ENCODE measurements around the gene ABCC8. TPM values are rescaled to one million over a fixed set of nuclear protein-coding genes. Genes with fewer than 3 reads are reported as not detected.

ABCC8 gene
- total and polyA plus RNA-seq, 2 experiments from 2014 or later: 2.0 to 3.4 TPM

GRCh38 chr11:17515443-17516176 is 39.0 kb upstream of the ABCC8 start:
- peaks cover 15% of the 10 kb centered on the region; the same call in 1 of the 2 replicates for H3K4me1 ChIP-seq (ENCODE audit: insufficient read depth)
- Mint-ChIP-seq H3K27me3 (ENCODE audit: insufficient read depth, low read depth, poor library complexity) (peaks cover 2% of the 10 kb centered on the region), H3K27ac (no peak overlapping the region)

More at GRCh38 chr11:17515443-17516176, 39.0 kb upstream of the ABCC8 start:
- ATAC-seq (no peak), DNase-seq (ENCODE audit: low spot score) (no peak)
- H4K20me1 ChIP-seq (replicated peaks; ENCODE audit: insufficient read depth): no peaks in the 10 kb centered on the region
- Mint-ChIP-seq H3K4me1 (peaks cover 29% of the 10 kb centered on the region), H3K4me3 (no peak overlapping the region), H3K9me3 (no peaks in the 10 kb centered on the region), H3K36me3 (ENCODE audit: low read depth) (no peaks in the 10 kb centered on the region; the same call in 2 of the 3 replicates)
- H3K27me3 ChIP-seq (ENCODE audit: insufficient read depth): no peaks in the 10 kb centered on the region
- TF ChIP-seq EZH2 (IDR thresholded peaks at IDR 0.05; ENCODE audit: low read depth, unreplicated experiment): no peak
- TF ChIP-seq NANOG (IDR thresholded peaks at IDR 0.05; ENCODE audit: borderline replicate concordance): no peak
- no peak for TF ChIP-seq POLR2AphosphoS5 (IDR thresholded peaks at IDR 0.05; ENCODE audit: low read depth)
- no peak for TF ChIP-seq CREB1 (CRISPR knock-in tag; IDR thresholded peaks at IDR 0.05; ENCODE audit: low read depth)
- no peak for TF ChIP-seq REST (IDR thresholded peaks at IDR 0.05; ENCODE audit: unreplicated experiment)
- TF ChIP-seq, protein P1, sequence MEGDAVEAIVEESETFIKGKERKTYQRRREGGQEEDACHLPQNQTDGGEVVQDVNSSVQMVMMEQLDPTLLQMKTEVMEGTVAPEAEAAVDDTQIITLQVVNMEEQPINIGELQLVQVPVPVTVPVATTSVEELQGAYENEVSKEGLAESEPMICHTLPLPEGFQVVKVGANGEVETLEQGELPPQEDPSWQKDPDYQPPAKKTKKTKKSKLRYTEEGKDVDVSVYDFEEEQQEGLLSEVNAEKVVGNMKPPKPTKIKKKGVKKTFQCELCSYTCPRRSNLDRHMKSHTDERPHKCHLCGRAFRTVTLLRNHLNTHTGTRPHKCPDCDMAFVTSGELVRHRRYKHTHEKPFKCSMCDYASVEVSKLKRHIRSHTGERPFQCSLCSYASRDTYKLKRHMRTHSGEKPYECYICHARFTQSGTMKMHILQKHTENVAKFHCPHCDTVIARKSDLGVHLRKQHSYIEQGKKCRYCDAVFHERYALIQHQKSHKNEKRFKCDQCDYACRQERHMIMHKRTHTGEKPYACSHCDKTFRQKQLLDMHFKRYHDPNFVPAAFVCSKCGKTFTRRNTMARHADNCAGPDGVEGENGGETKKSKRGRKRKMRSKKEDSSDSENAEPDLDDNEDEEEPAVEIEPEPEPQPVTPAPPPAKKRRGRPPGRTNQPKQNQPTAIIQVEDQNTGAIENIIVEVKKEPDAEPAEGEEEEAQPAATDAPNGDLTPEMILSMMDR (conservative IDR thresholded peaks at IDR 0.05; ENCODE audit: low read depth in 2 of 2): no peak
- no peak for TF ChIP-seq ETS1 (IDR thresholded peaks at IDR 0.05)
- TF ChIP-seq ZNF462 (CRISPR knock-in tag; IDR thresholded peaks at IDR 0.05): no peak
- TF ChIP-seq EZH2phosphoT487 (IDR thresholded peaks at IDR 0.05; ENCODE audit: unreplicated experiment): no peak
- TF ChIP-seq STAT1 (IDR thresholded peaks at IDR 0.05; ENCODE audit: unreplicated experiment): no peak
- no peak for TF ChIP-seq ZNF331 (CRISPR knock-in tag; IDR thresholded peaks at IDR 0.05; ENCODE audit: low read depth)
- no peak for TF ChIP-seq ZNF114 (CRISPR knock-in tag; IDR thresholded peaks at IDR 0.05)
- TF ChIP-seq JUNB (IDR thresholded peaks at IDR 0.05; ENCODE audit: unreplicated experiment): no peak
- H3K27ac ChIP-seq (ENCODE audit: low read depth): no peak overlapping the region
- no peak overlapping the region for H2AFZ ChIP-seq
- H3K36me3 ChIP-seq (ENCODE audit: insufficient read depth): no peaks in the 10 kb centered on the region
- no peak overlapping the region for H3K4me2 ChIP-seq
- H3K4me3 ChIP-seq: no peak overlapping the region
- H3F3A ChIP-seq (replicated peaks; ENCODE audit: low read depth): no peaks in the 10 kb centered on the region
- H3K79me2 ChIP-seq (replicated peaks; ENCODE audit: insufficient read depth): no peaks in the 10 kb centered on the region
- 0 out of 2 replicates have a peak, but pooled peaks cover 5% of the 10 kb centered on the region for H3K9me2 ChIP-seq (ENCODE audit: insufficient read depth)
